IMR-90 (cell line): ENCODE data around the gene TBXAS1.

Experiments
- BHLHE40 ChIP-seq: fragments of 150-350 bp; IDR thresholded peaks from 2 replicates; pipeline ENCODE4 v1.6.1; 2016; ENCODE audit warnings: mild to moderate bottlenecking, low read depth, low read length
- CEBPB ChIP-seq: IDR thresholded peaks from 2 replicates; pipeline ENCODE4 v1.6.1; 2012; ENCODE audit warnings: low read depth, low read length, improper control_type of control experiment
- CHD1 ChIP-seq: IDR thresholded peaks from 2 replicates; pipeline ENCODE4 v1.6.1; 2012; ENCODE audit warnings: low read depth, low read length, improper control_type of control experiment
- FOS ChIP-seq: fragments of 150-350 bp; IDR thresholded peaks from 2 replicates; pipeline ENCODE4 v1.6.1; 2016; ENCODE audit warnings: low read depth, low read length
- MAFK ChIP-seq: IDR thresholded peaks from 2 replicates; pipeline ENCODE4 v1.6.1; 2012; ENCODE audit warnings: low read depth, low read length, improper control_type of control experiment
- POLR2A ChIP-seq: IDR thresholded peaks from 2 replicates; pipeline ENCODE4 v1.6.1; 2012; ENCODE audit warnings: mild to moderate bottlenecking, low read depth, low read length
- RAD21 ChIP-seq: IDR thresholded peaks from 2 replicates; pipeline ENCODE4 v1.6.1; 2012; ENCODE audit warnings: low read length, improper control_type of control experiment
- SMC3 ChIP-seq: fragments of 150-350 bp; IDR thresholded peaks from 2 replicates; pipeline ENCODE4 v1.6.1; 2016; ENCODE audit warnings: low read depth, mild to moderate bottlenecking, antibody characterized with exemption, low read length, moderate library complexity
- TF ChIP-seq, protein P1 (sequence below): conservative IDR thresholded peaks from 2 replicates; pipeline ENCODE4 v1.5.1; 2012; ENCODE audit warnings: mild to moderate bottlenecking, low read depth, low read length, improper control_type of control experiment
- TF ChIP-seq, protein P2 (sequence below): fragments of 150-350 bp; IDR thresholded peaks from 2 replicates; pipeline ENCODE4 v1.6.1; 2017; ENCODE audit warnings: mild to moderate bottlenecking, antibody characterized with exemption, low read length, low read depth
- TF ChIP-seq, protein P3 (sequence below): fragments of 150-350 bp; IDR thresholded peaks from 2 replicates; pipeline ENCODE4 v1.6.1; 2016; ENCODE audit warnings: low read depth, mild to moderate bottlenecking, low read length, moderate library complexity, borderline replicate concordance

DNA sequence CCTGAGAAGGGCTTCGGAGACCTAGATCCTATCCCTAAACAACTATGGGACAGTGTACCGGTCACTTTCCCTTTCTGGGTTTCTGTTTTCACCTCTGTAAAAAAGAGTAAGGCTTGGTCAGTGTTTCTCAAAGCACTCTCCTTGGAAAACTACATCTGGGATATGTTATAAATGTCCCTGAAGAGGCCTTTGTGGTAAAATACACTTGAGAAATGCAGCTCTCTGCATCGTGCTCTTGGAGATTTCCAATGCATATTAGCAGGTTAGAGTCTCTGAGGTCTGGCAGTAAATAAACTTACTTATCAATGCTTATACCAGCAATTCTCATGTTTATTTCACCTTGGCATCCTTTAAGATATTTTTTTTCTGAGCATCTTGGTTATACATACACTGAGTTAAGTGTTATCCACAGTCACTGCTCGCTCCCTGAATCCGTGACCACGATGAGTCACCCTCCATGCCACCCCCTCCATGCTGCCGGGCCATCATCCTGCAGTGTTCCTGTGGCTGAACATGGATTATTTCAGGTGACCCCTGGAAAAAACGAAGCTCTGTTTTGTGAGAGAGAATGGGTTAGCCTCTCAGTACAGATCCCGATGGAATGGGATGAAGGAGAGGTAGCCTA lies 3.3 kb upstream of the TBXAS1 start:
- TF ChIP-seq, protein P1, sequence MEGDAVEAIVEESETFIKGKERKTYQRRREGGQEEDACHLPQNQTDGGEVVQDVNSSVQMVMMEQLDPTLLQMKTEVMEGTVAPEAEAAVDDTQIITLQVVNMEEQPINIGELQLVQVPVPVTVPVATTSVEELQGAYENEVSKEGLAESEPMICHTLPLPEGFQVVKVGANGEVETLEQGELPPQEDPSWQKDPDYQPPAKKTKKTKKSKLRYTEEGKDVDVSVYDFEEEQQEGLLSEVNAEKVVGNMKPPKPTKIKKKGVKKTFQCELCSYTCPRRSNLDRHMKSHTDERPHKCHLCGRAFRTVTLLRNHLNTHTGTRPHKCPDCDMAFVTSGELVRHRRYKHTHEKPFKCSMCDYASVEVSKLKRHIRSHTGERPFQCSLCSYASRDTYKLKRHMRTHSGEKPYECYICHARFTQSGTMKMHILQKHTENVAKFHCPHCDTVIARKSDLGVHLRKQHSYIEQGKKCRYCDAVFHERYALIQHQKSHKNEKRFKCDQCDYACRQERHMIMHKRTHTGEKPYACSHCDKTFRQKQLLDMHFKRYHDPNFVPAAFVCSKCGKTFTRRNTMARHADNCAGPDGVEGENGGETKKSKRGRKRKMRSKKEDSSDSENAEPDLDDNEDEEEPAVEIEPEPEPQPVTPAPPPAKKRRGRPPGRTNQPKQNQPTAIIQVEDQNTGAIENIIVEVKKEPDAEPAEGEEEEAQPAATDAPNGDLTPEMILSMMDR = no peak
- TF ChIP-seq CHD1 = no peak
- TF ChIP-seq POLR2A = no peak
- no peak for TF ChIP-seq RAD21
- TF ChIP-seq SMC3 = no peak
- TF ChIP-seq, protein P2, sequence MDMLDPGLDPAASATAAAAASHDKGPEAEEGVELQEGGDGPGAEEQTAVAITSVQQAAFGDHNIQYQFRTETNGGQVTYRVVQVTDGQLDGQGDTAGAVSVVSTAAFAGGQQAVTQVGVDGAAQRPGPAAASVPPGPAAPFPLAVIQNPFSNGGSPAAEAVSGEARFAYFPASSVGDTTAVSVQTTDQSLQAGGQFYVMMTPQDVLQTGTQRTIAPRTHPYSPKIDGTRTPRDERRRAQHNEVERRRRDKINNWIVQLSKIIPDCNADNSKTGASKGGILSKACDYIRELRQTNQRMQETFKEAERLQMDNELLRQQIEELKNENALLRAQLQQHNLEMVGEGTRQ = no peak
- no peak for TF ChIP-seq MAFK
- no peak for TF ChIP-seq CEBPB
- peak; percentile 88 for TF ChIP-seq FOS
- TF ChIP-seq, protein P3, sequence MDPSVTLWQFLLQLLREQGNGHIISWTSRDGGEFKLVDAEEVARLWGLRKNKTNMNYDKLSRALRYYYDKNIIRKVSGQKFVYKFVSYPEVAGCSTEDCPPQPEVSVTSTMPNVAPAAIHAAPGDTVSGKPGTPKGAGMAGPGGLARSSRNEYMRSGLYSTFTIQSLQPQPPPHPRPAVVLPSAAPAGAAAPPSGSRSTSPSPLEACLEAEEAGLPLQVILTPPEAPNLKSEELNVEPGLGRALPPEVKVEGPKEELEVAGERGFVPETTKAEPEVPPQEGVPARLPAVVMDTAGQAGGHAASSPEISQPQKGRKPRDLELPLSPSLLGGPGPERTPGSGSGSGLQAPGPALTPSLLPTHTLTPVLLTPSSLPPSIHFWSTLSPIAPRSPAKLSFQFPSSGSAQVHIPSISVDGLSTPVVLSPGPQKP = no peak
- peak; percentile 64 for TF ChIP-seq BHLHE40
